H1 (cell line): ENCODE results near the gene MAP7D1. TPM values are rescaled to one million over a fixed set of nuclear protein-coding genes. Genes with fewer than 3 reads are reported as not detected.
A peak's percentile ranks its signal among the peaks of the same experiment; 100 is the strongest.

Experiments used
- CBX5 ChIP-seq: fragments of 300-800, 300-1000 bp; sonication (generic); IDR thresholded peaks from 2 replicates; pipeline ENCODE4 v1.7.1; 2016; ENCODE audit warnings: antibody characterized with exemption, low read length, low read depth
- CHD7 ChIP-seq: fragments of 300-600 bp; sonication (generic); IDR thresholded peaks from 2 replicates; pipeline ENCODE4 v1.7.1; 2012; ENCODE audit warnings: low read length, moderate library complexity, mild to moderate bottlenecking, inconsistent platforms; ENCODE audit not compliant: insufficient replicate concordance
- CREB1 ChIP-seq: IDR thresholded peaks from 2 replicates; pipeline ENCODE4 v1.6.1; 2012; ENCODE audit warnings: inconsistent platforms
- CTBP2 ChIP-seq: IDR thresholded peaks from 2 replicates; pipeline ENCODE4 v1.7.0; 2011; ENCODE audit warnings: borderline replicate concordance, mild to moderate bottlenecking, moderate library complexity, mixed read lengths, low read length; ENCODE audit not compliant: insufficient read depth, insufficient read length
- FOSL1 ChIP-seq: IDR thresholded peaks from 2 replicates; pipeline ENCODE4 v1.6.1; 2011; ENCODE audit warnings: mild to moderate bottlenecking, low read depth, low read length, moderate library complexity; ENCODE audit not compliant: insufficient read depth
- MAX ChIP-seq: IDR thresholded peaks from 2 replicates; pipeline ENCODE4 v1.6.1; 2012; ENCODE audit warnings: inconsistent platforms
- NANOG ChIP-seq: IDR thresholded peaks from 2 replicates; pipeline ENCODE4 v1.6.1; 2011; ENCODE audit warnings: low read length, low read depth, mild to moderate bottlenecking, inconsistent platforms; ENCODE audit not compliant: insufficient read depth, poor library complexity, severe bottlenecking
- TBP ChIP-seq: IDR thresholded peaks from 2 replicates; pipeline ENCODE4 v1.6.1; 2011; ENCODE audit warnings: low read depth, low read length, improper control_type of control experiment
- TEAD4 ChIP-seq: IDR thresholded peaks from 2 replicates; pipeline ENCODE4 v1.6.1; 2012; ENCODE audit warnings: low read depth, low read length, inconsistent platforms, mixed read lengths
- USF2 ChIP-seq: IDR thresholded peaks from 2 replicates; pipeline ENCODE4 v1.6.1; 2011; ENCODE audit warnings: low read length, improper control_type of control experiment
- polyA plus RNA-seq, 7 experiments: library from polyadenylated mRNA; depleted of rRNA in 3 of 7; stranded (reverse) in 5 of 7; unstranded in 2 of 7; fragments of >200 nt in 5 of 7; fragments of 200-250 nt in 2 of 7; gene quantifications; 1 replicate in 5 of 7; 2 replicates in 1 of 7; 4 replicates in 1 of 7; pipeline versions ENCODE4 v1.2.1 to v1.2.3, GENCODE V29; 2011 to 2013; ENCODE audit warnings: missing spikeins in 2 of 7, mixed read lengths in 2 of 7
- total RNA-seq: library from RNA; stranded (reverse); fragmentation: NEBNext Ultra II Directional; extraction: Animal tissue kit (Norgen Biotek cat#: 25700); gene quantifications from 2 replicates; pipeline ENCODE4 v1.2.1, GENCODE V29; 2021

The MAP7D1 gene
- total and polyA plus RNA-seq, 2 of the 8 experiments (the other 6 are each of a cell fraction or from before 2014, with no cell fraction given), result 18.2 to 52.4 TPM

- TF ChIP-seq CHD7, result no peak
- no peak for TF ChIP-seq NANOG
- no peak for TF ChIP-seq CBX5
- peak; percentile 98 for TF ChIP-seq USF2
- TF ChIP-seq TBP, result peak; percentile 41; the same call in 1 of the 2 replicates
- no peak for TF ChIP-seq CTBP2
- TF ChIP-seq CREB1, result peak; percentile 96
- TF ChIP-seq FOSL1, result no peak
- TF ChIP-seq MAX, result peak; percentile 69
- no peak for TF ChIP-seq TEAD4
Measured at GRCh38 chr1:36223996-36224536, 68.1 kb downstream of the MAP7D1 start, which contains the start of gene THRAP3 (continued).
